NCI-H1694 treated with DMSO at 0.1 percent for 48 hours (cell line): ENCODE data around the gene ACTR1B.
"Not testable (repeated sequence)": the region's sequence is repeated elsewhere in the genome, so short reads cannot be mapped to it uniquely, and the experiment has no call there.

Experiments
- DNase-seq: peaks from one replicate; lab custom pipeline; 2025; lab: John Stamatoyannopoulos, UW

ACTR1B gene

DNA sequence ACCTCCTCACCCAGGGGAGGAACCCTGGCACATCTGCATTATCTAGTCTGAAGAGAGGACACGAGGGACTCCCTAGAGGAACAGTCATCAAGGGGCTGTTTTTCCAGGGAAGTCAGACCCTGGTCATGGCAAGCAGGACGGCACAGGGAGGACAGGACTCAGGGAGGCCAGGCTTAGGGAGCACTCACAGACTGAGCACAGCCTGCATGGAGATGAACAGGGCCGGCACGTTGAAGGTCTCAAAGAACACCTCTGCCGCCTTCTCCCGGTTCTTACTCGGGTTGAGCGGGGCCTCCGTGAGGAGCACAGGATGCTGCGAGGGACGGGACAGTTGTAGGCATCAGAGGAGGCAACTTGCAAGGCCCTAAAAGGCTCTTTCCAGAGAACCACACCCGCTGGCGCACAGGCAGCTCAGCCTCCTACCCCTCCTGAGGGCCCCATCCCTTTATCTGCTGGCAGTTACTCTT lies 5.1 kb downstream of the ACTR1B start:
- no peak for DNase-seq

GRCh38 chr2:97657986-97658690 lies 5.7 kb downstream of the ACTR1B start:
- no peak for DNase-seq

DNA sequence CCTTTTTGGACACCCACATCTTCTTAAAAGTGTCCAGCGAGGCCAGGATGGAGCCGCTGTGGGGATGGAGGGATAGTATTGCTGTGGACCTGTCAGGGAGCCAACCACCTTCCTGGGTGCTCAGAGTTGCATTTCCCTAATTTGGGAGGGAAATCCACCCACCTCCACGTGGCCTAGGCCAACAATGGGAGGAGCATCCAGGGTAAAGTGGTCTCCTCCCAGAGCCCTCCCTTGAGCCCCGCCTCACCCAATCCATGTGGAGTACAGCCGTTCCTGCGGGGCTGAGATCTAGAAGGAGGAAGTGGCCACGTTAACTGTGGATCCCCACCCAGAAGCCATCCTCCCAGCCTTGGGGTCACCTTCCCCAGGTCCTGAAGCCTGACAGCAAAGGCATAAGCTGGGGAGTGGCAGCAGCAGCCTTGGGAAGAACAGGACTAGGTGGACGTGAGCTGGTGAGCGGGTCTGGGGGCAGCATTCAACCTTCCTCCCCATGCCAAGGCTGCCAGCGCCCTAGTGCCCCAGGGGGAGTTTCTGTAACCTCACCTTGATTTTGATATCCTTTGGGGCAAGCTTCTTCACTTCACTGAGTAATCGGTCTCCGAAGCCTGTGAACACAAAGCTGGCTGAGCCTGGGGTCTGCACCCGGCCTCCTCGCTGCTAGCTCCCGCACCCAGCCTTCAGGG lies 6.8 kb downstream of the ACTR1B start:
- DNase-seq = no peak

GRCh38 chr2:97656129-97656755 lies 7.6 kb downstream of the ACTR1B start:
- DNase-seq = no peak

- DNase-seq = no peak
Measured at GRCh38 chr2:97654791-97655190, 9.1 kb downstream of the ACTR1B start.

DNA sequence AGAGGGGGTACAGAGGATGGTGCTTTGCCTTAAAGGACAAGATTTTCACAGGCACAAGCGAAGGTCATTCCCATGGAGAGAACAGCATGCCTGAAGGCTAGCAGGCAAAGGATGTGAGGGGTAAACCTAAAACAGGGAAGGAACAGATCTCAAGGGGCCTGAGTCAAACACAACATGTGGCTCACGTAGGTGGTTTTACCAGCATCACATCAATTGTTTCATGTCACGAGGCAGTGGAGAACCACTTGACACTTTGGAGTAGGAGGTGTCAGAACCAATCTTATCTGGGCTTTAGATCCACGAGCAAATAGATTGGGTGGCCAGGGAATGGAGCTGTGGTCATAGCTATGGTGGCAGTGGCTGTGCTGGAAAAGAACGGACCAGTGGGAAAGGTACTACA lies 9.5 kb downstream of the ACTR1B start:
- DNase-seq = no peak

DNA sequence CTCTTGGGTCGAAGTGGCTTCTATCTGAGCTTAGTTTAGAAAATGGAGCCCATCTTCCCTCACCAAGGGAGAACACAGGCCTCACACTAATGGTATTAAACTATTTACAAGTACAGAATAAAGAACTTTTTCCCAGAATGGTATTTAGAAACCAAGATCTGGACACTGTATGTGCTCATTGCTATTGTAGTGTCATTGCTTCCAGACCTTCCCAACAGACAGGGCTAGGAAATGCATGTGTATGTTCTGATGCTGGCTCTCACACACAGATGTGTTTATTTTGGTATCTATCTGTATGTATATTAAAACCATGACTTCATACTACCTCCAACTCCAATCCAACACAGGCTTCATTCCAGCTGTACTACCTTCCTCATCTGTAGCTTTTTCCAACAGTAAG lies 10.0 kb downstream of the ACTR1B start:
- DNase-seq = no peak

DNA sequence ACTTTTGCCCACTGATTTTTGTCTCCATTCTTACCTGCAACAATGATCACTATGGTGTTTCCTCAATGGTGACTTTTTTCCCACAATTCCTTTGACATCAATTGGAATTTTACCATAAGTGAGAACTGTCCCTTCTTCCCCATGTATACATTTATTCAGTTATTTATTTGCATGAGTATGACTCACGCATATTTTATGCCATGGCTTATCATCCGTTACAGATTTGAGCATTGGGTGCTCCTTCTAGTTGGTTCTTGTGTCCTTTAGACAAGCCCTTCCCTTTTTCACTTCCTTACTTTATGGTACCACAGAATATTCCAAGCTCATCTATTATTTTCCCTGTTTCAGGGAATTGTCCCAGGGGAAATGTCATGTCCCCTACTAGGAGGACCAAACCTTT lies 10.4 kb downstream of the ACTR1B start:
- DNase-seq = no peak

GRCh38 chr2:97651114-97651513 lies 12.7 kb downstream of the ACTR1B start:
- no peak for DNase-seq

GRCh38 chr2:97646977-97647376 lies 16.9 kb downstream of the ACTR1B start:
- no peak for DNase-seq

DNA sequence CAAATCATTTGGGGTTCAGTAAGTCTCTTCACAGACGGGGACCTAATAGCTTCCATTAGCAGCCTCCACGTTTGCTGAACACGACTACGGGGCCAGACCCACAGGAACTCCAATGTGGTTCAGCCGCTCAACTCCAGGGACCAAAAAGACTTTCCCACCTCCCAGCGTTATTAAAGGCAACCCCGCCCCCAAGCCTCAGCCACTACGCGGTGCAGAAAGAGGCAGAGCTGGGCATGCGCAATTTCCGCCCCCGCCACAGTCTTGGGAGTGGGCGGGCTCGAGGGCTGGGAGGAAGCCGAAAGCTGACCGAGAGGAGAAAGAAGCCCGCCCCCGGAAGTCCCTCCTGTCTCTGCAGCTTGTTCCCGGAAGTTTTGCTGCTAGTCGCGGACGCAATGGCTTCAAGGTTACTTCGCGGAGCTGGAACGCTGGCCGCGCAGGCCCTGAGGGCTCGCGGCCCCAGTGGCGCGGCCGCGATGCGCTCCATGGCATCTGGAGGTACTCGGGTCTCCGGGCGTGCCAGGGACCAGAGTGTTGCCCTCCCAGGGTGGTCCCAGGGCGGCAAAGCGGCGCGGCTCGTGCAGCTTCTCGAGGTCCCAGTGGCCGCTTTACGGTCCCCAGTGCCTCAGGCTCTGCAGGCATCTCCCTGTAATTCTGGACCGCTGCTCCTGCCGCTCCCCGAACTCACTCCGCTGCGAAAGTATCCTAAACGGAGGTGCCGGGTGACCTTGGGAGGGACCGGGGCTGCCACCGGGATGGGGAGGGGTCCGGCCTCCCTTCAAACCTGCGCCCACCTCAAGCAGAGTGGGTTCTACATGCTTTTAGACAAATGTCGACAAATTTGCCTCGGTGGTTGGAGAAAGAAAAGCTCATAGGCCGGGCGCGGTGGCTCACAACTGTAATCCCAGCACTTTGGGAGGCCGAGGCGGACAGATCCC lies 17.9 kb downstream of the ACTR1B start, which contains the start of gene COX5B:
Gene COX5B (plus strand): TSS at position 368 of the 935 bp plus-strand sequence. CDS start 25 bp downstream, at position 393.
- peak; percentile 97 for DNase-seq

DNA sequence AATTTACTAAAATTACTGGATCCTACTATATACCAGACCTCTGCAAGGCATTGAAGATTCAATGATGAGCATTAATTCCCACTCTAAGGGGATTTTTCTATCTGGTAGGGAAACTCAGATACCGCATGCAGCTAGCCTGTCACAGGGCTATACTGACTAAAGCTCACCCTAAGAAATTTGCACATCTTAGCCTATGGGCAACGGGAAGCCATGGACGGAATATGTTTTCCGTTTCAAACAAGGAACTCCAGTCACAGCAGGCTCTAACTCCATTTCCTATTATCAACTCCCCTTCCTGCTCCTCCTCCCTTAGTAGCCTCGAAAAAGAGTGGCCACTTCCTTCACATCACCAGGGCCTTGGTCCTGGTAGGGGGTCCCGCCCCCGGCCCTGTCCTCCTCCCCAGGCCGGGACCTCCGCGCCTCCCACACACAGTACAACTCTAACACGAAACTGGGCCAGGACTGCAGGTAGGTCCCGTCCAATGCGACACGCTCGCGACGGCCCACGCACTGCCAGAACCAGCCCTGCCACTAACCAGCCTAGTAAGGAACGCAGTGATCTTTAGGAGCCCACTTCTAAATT lies 18.6 kb downstream of the ACTR1B start:
- no peak for DNase-seq

DNA sequence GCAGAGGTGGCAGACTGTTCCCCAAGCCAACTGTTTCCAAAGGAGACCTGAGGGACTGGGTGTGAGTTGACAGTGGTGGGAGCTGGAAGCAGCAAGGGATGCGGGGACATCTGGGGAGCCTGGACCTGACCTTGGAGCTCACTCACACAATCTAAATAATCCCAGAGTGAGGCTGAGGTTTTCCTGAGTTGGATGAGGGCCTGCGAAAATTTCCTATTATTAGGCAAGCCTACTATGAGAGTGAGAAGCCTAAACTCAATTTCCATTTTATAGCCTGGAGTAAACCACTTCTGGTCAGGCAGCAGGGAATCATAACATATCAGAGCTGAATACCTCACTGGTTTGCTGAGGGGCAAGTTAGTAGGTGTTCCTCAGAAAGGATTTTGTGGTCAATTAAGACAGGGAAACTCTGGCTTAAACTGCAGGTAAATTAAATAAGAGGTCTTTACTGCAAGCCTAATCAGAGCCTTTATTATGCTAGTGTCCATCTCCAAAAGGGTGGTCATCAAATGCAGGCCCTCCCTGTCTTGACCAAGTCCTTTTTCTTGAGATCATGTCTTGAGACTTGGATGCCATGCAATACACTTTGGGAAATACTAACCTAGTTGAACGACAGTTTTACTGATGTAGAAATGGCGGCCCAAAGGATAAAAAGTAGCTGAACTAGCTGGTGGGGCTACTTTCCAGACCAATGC lies 19.7 kb downstream of the ACTR1B start:
- no peak for DNase-seq

- DNase-seq = not testable (repeated sequence)
Measured at GRCh38 chr2:97626049-97626430, 37.8 kb downstream of the ACTR1B start.

DNA sequence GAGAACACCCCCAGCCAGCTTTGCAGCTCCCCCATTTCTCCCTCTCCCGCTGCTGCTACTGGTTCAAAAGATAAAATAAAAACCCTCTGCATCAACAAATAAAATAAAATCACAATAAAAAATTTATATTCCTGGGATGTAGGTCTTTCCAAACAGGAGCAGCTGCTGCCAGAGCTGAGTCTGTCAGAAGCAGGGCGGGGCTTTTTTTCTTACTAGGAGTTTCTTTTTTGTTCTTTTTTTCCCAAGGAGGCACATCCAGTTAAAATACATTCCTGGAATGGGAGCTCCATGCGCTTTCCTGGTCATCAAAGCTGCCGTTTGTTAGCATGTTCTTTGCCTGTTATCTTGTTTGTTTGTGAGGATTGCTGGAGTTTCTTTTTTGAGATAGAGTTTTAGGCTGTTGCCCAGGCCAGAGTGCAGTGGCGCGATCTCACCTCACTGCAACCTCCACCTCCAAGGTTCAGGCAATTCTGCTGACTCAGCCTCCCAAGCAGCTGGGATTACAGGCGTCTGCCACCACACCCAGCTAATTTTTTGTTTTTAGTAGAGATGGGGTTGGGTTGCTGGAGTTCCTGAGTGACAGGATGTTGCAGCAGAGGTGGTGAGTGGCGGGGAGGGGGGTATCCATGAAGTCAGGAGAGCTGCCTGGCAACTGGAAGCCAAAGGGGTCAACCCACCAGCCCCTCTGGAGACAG lies 38.3 kb downstream of the ACTR1B start:
- DNase-seq = not testable (repeated sequence)

DNA sequence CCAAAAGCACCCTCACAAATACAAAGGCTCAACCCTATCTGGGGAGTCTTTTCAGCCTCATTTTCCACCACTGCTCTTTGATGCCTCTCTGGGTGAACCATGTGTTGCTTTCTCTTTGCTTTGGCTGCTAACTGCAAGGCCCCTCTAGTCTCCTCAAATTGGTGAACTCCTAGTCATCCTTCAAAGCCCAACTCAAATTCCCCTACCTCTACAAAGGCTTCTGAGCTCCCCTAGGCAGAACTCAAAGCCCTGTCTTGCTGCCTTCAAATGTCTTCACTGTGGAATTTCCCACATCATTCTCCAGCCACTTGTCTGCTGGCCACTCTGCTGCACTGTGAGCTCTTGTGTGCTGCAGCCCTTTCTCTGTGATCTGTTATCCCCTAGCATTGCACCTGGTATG lies 40.9 kb downstream of the ACTR1B start:
- not testable (repeated sequence) for DNase-seq

GRCh38 chr2:97620492-97620891 lies 43.4 kb downstream of the ACTR1B start:
- not testable (repeated sequence) for DNase-seq

DNA sequence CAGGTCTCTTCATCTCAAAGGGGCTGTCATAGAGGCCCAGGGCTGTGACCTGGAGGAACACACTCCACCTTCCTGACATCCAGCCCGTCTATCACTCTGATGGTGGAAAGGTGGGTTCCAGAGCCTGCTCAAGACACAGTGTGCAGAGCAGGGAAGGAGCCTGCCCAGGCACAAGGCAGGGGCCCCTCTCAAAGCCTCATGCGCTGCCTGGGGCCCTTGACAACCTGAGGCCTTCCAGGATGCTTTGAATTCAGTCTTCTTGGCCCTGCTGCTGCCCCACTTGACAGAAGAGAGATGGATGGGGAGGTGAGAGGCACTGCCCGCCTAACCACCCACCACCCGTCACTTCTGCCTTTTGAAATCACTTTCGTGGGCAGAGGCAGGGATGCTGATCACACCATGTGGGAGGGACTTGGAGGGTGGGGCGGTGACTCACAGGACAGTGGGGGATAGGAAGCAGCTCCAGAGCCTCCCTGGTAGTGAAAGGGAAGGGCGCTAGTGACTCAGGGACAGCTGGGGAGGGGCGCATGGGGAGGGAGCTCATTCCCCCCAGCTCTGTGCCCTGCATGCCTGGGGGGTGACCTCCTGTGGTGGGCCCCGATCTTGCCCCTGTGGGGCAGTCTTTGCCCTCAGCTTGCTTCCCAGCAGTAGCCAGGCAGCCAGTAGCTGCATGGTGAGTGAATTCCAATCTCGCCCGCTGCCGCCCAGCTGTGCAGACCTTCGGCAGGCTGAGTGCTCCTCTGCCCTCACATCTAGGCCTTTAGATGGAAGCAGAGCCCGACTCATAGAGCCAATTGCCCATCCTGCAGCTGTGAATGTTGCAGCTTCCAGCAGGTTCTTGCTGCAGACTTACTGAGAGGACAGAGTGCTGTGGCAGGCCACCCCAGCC lies 44.7 kb downstream of the ACTR1B start:
- DNase-seq = not testable (repeated sequence)

GRCh38 chr2:97617911-97618310 lies 45.9 kb downstream of the ACTR1B start:
- no peak for DNase-seq
